HG02642 (cell line): ENCODE data around the gene ZNF474.

Experiments used
- ATAC-seq: cut with Tn5 transposase; IDR thresholded peaks from one replicate; pipeline ENCODE4 v1.9.1; 2021; ENCODE audit warnings: mild to moderate bottlenecking; ENCODE audit not compliant: unreplicated experiment, poor library complexity

The ZNF474 gene

DNA sequence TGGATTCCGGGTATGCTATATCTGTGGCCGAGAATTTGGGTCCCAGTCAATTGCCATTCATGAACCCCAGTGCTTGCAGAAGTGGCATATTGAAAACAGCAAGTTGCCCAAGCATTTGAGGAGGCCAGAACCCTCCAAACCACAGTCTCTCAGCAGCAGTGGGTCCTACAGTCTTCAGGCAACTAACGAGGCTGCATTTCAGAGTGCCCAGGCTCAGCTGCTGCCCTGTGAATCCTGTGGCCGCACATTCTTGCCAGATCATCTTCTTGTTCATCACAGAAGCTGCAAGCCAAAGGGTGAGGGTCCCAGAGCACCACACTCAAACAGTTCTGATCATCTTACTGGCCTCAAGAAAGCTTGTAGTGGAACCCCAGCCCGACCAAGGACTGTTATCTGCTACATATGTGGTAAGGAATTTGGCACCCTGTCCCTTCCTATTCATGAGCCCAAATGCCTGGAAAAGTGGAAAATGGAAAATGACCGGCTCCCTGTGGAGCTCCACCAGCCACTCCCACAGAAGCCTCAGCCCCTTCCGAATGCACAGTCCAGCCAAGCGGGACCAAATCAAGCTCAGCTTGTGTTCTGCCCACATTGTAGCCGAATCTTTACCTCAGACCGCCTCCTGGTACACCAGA is 23.0 kb downstream of the ZNF474 start:
- ATAC-seq = no peak

GRCh38 chr5:122153230-122153629 is 23.9 kb downstream of the ZNF474 start:
- no peak for ATAC-seq

GRCh38 chr5:122153774-122154173 is 24.4 kb downstream of the ZNF474 start:
- no peak for ATAC-seq

DNA sequence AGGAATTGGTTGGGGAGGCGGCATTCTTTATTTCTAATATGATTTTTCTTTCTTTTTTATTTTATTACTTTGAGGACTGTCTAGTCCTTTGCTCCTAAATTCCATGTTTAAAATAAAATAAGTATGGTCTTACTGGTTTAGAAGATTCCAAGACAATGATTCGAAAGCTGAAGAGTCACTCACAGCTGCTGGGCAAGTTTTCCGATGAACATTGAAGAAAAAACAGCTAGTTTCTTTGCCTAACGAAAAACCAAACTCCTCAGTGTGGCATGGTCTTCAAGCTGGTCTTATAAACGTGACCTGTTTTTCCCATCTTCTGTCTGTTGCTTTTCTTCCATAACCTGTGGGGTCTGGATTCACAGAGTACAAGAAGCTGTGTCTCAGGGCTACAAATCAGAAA is 25.1 kb downstream of the ZNF474 start:
- ATAC-seq = no peak

GRCh38 chr5:122154910-122155309 is 25.6 kb downstream of the ZNF474 start:
- ATAC-seq = no peak

GRCh38 chr5:122155546-122155945 is 26.2 kb downstream of the ZNF474 start:
- no peak for ATAC-seq

DNA sequence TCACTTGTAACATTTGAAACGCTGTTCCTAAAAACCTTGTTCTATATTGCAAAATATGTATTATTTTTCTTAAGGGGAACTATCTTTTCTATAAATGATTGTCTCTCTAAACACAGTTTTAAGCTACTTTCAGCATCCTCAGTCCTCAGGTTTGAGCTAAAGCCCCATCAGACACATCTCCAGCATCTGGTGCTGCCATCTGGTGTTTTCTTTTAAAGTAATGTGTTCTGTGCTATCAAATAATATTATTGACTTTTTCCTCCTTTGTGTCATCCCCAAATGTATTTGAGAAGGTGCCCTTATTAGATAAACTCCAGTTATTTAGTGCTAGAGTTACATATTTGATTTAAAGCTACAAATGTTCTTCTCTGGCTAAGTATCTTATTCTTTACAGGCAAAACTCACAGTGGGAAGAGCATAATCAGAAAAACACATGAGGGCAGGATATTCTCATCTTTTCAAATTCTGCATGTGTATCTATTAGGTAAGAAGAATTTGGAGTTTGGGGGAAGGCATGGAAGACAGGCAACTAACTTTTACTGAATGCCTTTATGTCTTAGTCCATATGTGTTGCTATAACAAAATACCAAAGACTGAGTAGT is 27.5 kb downstream of the ZNF474 start:
- no peak for ATAC-seq

- ATAC-seq = no peak
Observed at GRCh38 chr5:122162100-122162638, 32.8 kb downstream of the ZNF474 start.

GRCh38 chr5:122163121-122164069 is 34.0 kb downstream of the ZNF474 start:
- no peak for ATAC-seq

GRCh38 chr5:122164070-122164435 is 34.7 kb downstream of the ZNF474 start:
- ATAC-seq = no peak

DNA sequence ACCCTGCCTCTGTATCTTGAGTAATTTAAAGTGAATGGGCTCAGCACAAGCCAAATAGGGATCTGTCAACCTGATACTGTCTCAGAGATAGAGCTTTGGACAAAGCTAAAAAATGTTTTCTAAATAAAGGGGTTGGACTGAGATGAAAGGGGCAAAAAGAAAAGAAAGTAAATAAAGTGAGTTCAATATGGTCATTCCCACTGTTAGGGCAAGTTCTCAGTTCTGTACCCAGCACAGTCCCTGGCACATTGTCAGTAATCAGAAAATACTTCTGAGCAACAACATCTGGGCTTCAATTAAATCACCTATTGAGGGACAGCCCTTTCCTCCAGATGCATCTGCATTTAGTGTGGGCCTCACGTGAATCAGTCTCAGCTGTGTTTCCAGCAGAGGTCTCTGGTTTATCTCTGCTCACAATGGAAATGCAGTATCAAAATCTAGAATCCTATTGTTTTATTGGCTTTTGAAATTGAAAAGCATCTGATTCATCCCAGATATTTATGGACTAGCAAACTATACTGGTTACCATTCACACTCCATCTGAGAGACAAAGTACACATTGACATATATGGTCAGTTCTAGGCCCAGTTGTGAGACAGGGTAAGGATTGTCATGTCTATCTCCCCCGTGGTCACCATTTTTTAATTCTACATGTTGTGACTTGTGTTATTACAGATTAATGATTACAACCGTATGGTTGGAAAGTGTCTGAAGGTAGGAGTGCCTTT is 35.6 kb downstream of the ZNF474 start:
- ATAC-seq = no peak

- no peak for ATAC-seq
Observed at GRCh38 chr5:122165559-122166078, 36.3 kb downstream of the ZNF474 start.

GRCh38 chr5:122169350-122170103 is 40.2 kb downstream of the ZNF474 start:
- no peak for ATAC-seq

DNA sequence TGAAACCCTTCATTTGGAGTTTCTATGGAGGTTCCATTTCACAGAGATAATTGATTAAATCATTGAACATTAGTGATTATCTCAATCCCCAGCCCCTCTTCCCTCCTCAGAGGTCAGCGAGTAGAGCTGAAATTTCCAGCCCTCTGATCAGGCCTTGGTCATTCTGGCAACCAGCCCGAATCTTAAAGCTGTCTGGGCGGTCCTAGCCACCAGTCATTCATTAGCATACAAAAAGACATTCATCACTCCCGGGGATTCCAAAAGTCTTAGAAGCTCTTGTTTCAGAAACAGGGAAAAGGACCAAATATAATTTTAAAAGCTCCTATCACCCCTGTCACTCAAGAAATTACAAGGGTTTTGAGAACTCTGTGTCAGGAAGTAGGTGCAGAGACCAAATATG is 41.3 kb downstream of the ZNF474 start:
- ATAC-seq = no peak

DNA sequence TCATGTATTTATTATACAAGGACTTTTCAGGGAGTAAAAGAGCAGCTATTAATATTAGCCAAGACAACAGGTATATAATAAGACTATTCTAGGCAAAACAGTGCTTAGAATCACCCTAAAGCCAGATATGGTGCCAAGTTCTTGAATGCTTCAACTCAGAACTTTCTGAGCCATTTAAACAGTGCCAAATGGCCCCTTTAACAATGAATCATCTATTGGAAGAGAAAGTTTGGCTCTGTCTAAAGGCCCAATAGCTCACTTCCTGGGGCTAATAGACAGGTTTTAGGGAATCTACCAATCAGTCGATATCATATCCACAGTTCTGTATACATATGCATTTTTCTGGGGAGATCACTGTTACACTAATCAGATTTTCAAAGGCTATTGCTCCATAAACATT is 42.9 kb downstream of the ZNF474 start:
- ATAC-seq = no peak

GRCh38 chr5:122173474-122174415 is 44.4 kb downstream of the ZNF474 start:
- no peak for ATAC-seq

- ATAC-seq = no peak
Observed at GRCh38 chr5:122175091-122175490, 45.7 kb downstream of the ZNF474 start.

DNA sequence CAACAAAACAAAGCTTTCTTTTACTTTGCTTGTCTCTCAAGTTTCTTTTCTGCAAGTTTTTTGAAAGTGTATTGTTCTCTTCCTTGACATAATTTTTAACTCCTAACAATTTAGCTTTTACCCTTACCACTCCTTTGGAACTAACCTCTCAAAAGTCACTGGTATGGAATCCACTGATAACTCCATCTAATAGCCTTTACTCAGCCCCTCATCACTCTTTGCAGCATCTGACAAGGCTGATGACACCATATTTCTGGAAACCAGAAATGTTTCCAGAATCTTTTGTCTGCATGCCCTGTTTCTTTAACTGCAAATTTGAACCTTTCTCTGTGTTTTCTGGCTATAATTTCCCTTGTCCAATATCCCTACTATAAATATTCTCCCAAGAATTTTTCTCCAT is 46.5 kb downstream of the ZNF474 start:
- no peak for ATAC-seq
